ENCODE results near the gene CALHM3.

GRCh38 chr10:103510791-103511752 is 32.0 kb upstream of the CALHM3 start:
- TF ChIP-seq CTCF (conservative IDR thresholded peaks at IDR 0.05; ENCODE audit: low read depth in 2 of 2) (no peak), POLR2AphosphoS5 (IDR thresholded peaks at IDR 0.05; ENCODE audit: low read depth) (no peak), ZNF114 (CRISPR knock-in tag; IDR thresholded peaks at IDR 0.05) (no peak), CREB1 (CRISPR knock-in tag; IDR thresholded peaks at IDR 0.05; ENCODE audit: low read depth) (no peak)

Measured in GM23338 (cell line).